WTC11 (cell line): Measurements from ENCODE around the gene CACNA2D3.

ENCODE experiments used
- ATF2 ChIP-seq: sonication (generic); formaldehyde crosslinking; IDR thresholded peaks from 2 replicates; pipeline ENCODE4 v1.8.1; 2022; ENCODE audit warnings: low read depth, missing genetic modification reagents, borderline replicate concordance
- ATF3 ChIP-seq: sonication (generic); formaldehyde crosslinking; conservative IDR thresholded peaks from 2 replicates; pipeline ENCODE4 v1.8.1; 2022; ENCODE audit warnings: mild to moderate bottlenecking, missing genetic modification reagents
- CTCF ChIP-seq: fragments of 200-600 bp; IDR thresholded peaks from 2 replicates; pipeline ENCODE4 v1.8.0; 2022; ENCODE audit warnings: antibody characterized with exemption
- FOXP4 ChIP-seq: sonication (generic); formaldehyde crosslinking; IDR thresholded peaks from 2 replicates; pipeline ENCODE4 v1.8.0; 2022; ENCODE audit warnings: mild to moderate bottlenecking, missing genetic modification reagents
- IRF1 ChIP-seq: sonication (generic); formaldehyde crosslinking; IDR thresholded peaks from 2 replicates; pipeline ENCODE4 v1.8.0; 2023; ENCODE audit warnings: missing genetic modification reagents
- MXD4 ChIP-seq: fragments of 250-450 bp; sonication (Bioruptor Pico); IDR thresholded peaks from 2 replicates; pipeline ENCODE4 v1.8.0; 2021; ENCODE audit warnings: mild to moderate bottlenecking, moderate library complexity, borderline replicate concordance
- PREB ChIP-seq: sonication (generic); formaldehyde crosslinking; IDR thresholded peaks from 2 replicates; pipeline ENCODE4 v1.8.1; 2022; ENCODE audit warnings: mild to moderate bottlenecking, missing genetic modification reagents, moderate library complexity, borderline replicate concordance
- RELA ChIP-seq: sonication (generic); formaldehyde crosslinking; IDR thresholded peaks from 2 replicates; pipeline ENCODE4 v1.8.1; 2022; ENCODE audit warnings: missing genetic modification reagents, mild to moderate bottlenecking, borderline replicate concordance
- TP53 ChIP-seq: sonication (generic); formaldehyde crosslinking; IDR thresholded peaks from 2 replicates; pipeline ENCODE4 v1.8.1; 2023; ENCODE audit warnings: mild to moderate bottlenecking, missing genetic modification reagents
- TF ChIP-seq, protein P1 (sequence below): sonication (generic); formaldehyde crosslinking; IDR thresholded peaks from 2 replicates; pipeline ENCODE4 v1.8.0; 2022; ENCODE audit warnings: missing genetic modification reagents
- TF ChIP-seq, protein P2 (sequence below): sonication (generic); formaldehyde crosslinking; IDR thresholded peaks from 2 replicates; pipeline ENCODE4 v1.8.0; 2022; ENCODE audit warnings: mild to moderate bottlenecking, missing genetic modification reagents
- TF ChIP-seq, protein P3 (sequence below): sonication (generic); formaldehyde crosslinking; IDR thresholded peaks from 2 replicates; pipeline ENCODE4 v1.8.0; 2022; ENCODE audit warnings: mild to moderate bottlenecking, missing genetic modification reagents

DNA sequence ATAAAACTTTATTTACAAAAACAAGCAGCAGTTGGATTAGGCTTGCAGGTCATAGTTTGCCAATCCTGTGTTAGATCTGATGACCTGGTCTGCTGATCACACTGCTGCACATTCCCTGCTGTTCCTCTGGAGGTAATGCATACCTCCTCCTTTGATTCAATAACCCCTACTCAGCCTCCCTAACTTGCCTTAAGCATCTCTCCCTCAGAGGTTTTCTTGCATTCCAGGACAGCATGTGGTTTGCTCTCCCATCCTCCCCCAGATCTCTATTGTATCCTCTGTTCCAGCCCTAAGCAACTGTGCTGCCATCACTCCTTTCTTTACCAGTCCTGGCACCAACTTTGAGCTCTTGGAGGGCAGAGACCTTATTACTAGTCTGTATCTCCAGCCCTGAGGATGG is 63.4 kb downstream of the CACNA2D3 start:
- TF ChIP-seq RELA: no peak
- no peak for TF ChIP-seq FOXP4 (CRISPR knock-in tag)
- TF ChIP-seq, protein P1, sequence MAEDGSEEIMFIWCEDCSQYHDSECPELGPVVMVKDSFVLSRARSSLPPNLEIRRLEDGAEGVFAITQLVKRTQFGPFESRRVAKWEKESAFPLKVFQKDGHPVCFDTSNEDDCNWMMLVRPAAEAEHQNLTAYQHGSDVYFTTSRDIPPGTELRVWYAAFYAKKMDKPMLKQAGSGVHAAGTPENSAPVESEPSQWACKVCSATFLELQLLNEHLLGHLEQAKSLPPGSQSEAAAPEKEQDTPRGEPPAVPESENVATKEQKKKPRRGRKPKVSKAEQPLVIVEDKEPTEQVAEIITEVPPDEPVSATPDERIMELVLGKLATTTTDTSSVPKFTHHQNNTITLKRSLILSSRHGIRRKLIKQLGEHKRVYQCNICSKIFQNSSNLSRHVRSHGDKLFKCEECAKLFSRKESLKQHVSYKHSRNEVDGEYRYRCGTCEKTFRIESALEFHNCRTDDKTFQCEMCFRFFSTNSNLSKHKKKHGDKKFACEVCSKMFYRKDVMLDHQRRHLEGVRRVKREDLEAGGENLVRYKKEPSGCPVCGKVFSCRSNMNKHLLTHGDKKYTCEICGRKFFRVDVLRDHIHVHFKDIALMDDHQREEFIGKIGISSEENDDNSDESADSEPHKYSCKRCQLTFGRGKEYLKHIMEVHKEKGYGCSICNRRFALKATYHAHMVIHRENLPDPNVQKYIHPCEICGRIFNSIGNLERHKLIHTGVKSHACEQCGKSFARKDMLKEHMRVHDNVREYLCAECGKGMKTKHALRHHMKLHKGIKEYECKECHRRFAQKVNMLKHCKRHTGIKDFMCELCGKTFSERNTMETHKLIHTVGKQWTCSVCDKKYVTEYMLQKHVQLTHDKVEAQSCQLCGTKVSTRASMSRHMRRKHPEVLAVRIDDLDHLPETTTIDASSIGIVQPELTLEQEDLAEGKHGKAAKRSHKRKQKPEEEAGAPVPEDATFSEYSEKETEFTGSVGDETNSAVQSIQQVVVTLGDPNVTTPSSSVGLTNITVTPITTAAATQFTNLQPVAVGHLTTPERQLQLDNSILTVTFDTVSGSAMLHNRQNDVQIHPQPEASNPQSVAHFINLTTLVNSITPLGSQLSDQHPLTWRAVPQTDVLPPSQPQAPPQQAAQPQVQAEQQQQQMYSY (CRISPR knock-in tag): no peak
- TF ChIP-seq MXD4 (CRISPR knock-in tag): no peak
- TF ChIP-seq CTCF: no peak
- TF ChIP-seq, protein P2, sequence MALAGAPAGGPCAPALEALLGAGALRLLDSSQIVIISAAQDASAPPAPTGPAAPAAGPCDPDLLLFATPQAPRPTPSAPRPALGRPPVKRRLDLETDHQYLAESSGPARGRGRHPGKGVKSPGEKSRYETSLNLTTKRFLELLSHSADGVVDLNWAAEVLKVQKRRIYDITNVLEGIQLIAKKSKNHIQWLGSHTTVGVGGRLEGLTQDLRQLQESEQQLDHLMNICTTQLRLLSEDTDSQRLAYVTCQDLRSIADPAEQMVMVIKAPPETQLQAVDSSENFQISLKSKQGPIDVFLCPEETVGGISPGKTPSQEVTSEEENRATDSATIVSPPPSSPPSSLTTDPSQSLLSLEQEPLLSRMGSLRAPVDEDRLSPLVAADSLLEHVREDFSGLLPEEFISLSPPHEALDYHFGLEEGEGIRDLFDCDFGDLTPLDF: no peak
- TF ChIP-seq, protein P3, sequence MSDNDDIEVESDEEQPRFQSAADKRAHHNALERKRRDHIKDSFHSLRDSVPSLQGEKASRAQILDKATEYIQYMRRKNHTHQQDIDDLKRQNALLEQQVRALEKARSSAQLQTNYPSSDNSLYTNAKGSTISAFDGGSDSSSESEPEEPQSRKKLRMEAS (CRISPR knock-in tag): no peak
- no peak for TF ChIP-seq PREB (CRISPR knock-in tag)
- TF ChIP-seq IRF1 (CRISPR knock-in tag): no peak
- TF ChIP-seq ATF3 (CRISPR knock-in tag): no peak
- TF ChIP-seq ATF2 (CRISPR knock-in tag): no peak
- no peak for TF ChIP-seq TP53 (CRISPR knock-in tag)
